Effector CD4-positive, alpha-beta T cell (primary cell): Measurements from ENCODE around the gene RANBP2.
"Not testable (repeated sequence)": the region's sequence is repeated elsewhere in the genome, so short reads cannot be mapped to it uniquely, and the experiment has no call there.

ENCODE experiments used
- DNase-seq: peaks from one replicate; pipeline ENCODE4 v3.0.0-alpha.2; 2020
- total RNA-seq: gene quantifications from one replicate; lab custom pipeline; 2026; lab: John Stamatoyannopoulos, UW

RANBP2 gene
- total RNA-seq = 752 reads per million, percentile 99 among the genes with 10 or more reads in this experiment

GRCh38 chr2:108719149-108720044, at the start of gene RANBP2:
TSS of gene RANBP2 (plus strand) at chr2:108719482. CDS start at chr2:108719607, 125 bp downstream.
- peak; percentile 92 for DNase-seq

- DNase-seq = not testable (repeated sequence)
Measured at GRCh38 chr2:108670282-108670681, 49.0 kb upstream of the RANBP2 start.

GRCh38 chr2:108672200-108672805, 47.0 kb upstream of the RANBP2 start:
- DNase-seq = not testable (repeated sequence)

- not testable (repeated sequence) for DNase-seq
Measured at GRCh38 chr2:108676522-108676921, 42.8 kb upstream of the RANBP2 start.

GRCh38 chr2:108677239-108677744, 42.0 kb upstream of the RANBP2 start:
- DNase-seq = not testable (repeated sequence)

GRCh38 chr2:108678198-108678651, 41.1 kb upstream of the RANBP2 start:
- DNase-seq = not testable (repeated sequence)

- not testable (repeated sequence) for DNase-seq
Measured at GRCh38 chr2:108680805-108681204, 38.5 kb upstream of the RANBP2 start.

GRCh38 chr2:108688818-108689756, 30.2 kb upstream of the RANBP2 start:
- not testable (repeated sequence) for DNase-seq

GRCh38 chr2:108690001-108690400, 29.3 kb upstream of the RANBP2 start:
- not testable (repeated sequence) for DNase-seq

GRCh38 chr2:108691447-108691846, 27.8 kb upstream of the RANBP2 start:
- DNase-seq = no peak

GRCh38 chr2:108701208-108701607, 18.1 kb upstream of the RANBP2 start:
- DNase-seq = no peak

GRCh38 chr2:108701806-108702205, 17.5 kb upstream of the RANBP2 start:
- no peak for DNase-seq

- DNase-seq = no peak
Measured at GRCh38 chr2:108704871-108705270, 14.4 kb upstream of the RANBP2 start.

- DNase-seq = no peak
Measured at GRCh38 chr2:108707300-108707699, 12.0 kb upstream of the RANBP2 start.

- not testable (repeated sequence) for DNase-seq
Measured at GRCh38 chr2:108716971-108717370, 2.3 kb upstream of the RANBP2 start.

- DNase-seq = not testable (repeated sequence)
Measured at GRCh38 chr2:108726048-108726447, 6.8 kb downstream of the RANBP2 start.

GRCh38 chr2:108734656-108735055, 15.4 kb downstream of the RANBP2 start:
- DNase-seq = not testable (repeated sequence)

GRCh38 chr2:108757973-108758372, 38.7 kb downstream of the RANBP2 start:
- not testable (repeated sequence) for DNase-seq

- DNase-seq = not testable (repeated sequence)
Measured at GRCh38 chr2:108762618-108763017, 43.3 kb downstream of the RANBP2 start.

- not testable (repeated sequence) for DNase-seq
Measured at GRCh38 chr2:108766671-108767070, 47.4 kb downstream of the RANBP2 start.

- DNase-seq = not testable (repeated sequence)
Measured at GRCh38 chr2:108767859-108768258, 48.6 kb downstream of the RANBP2 start.

GRCh38 chr2:108776475-108776874, 57.2 kb downstream of the RANBP2 start:
- no peak for DNase-seq
